GM19099 (cell line): Measurements from ENCODE around the gene GRID2.

ENCODE experiments used
- POLR2A ChIP-seq: IDR thresholded peaks from 3 replicates; pipeline ENCODE4 v1.6.1; 2011; ENCODE audit warnings: low read depth; ENCODE audit not compliant: insufficient read length; ENCODE audit errors: extremely low read depth

The GRID2 gene

DNA sequence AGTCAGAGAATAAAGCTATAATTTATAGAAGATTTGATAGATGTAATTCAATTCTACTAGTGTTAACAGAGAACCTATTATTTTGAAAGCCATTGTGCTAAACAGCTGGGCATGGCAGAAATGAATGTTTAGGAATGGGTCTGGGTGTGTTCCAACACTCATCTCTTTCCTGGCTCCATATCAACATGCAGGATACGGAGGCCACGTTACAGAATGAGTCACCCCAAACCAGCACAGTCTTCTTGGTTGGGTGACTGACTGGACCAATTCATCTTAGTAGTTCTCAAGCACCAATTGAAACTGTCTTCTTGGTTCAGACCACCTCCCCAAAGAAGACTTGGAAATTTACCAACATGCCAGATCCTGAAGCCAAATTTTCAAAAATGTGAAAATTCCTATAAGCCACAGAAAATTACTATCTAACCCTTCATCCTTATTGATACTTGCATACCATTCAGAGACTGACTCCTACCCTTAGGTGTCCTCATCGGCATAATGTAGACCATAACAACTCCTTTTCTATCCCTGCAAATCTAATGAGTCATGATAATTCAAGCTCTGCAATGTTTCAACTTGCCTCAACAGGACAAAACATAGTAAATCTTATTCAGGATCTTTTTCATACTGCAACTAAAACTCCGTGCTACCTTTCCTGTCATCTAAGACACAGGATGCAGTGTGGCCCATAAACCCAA is 1472.8 kb downstream of the GRID2 start:
- TF ChIP-seq POLR2A = no peak

DNA sequence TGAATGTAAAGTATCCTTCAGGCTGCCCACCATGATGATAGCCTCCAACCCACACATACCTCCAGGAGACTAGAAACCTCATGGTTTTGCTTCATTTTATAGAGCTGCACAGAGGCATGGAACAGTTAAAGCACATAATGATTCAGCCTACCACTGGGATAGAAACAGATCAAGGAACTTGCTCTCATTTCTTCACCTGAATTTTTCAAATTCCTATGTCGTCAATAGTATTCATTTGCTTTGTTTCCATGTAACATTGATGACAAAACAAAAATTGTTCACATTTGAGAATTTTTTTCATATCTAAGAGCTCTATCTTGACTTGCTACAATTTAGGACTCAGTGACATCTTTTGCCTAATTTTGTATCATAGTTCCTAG is 1473.3 kb downstream of the GRID2 start:
- no peak for TF ChIP-seq POLR2A

DNA sequence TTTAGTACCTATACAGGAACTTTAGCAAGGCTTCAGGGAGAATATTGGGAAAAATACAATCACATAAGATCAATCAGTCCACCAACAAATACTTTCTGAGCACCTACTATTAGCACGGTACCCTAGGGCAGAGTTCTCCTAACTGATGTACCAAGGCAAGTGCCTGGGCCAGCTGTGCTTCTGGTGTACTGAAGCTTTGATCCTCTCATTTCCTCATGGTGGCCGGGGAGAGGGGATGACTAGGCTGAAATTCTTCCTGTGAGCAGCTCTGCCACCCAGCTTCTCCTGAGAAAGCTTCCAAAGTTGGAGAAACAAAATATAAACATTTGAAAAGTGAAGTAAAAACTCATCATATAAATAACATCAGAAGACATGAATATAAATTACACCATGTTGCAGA is 1475.5 kb downstream of the GRID2 start:
- TF ChIP-seq POLR2A = no peak

DNA sequence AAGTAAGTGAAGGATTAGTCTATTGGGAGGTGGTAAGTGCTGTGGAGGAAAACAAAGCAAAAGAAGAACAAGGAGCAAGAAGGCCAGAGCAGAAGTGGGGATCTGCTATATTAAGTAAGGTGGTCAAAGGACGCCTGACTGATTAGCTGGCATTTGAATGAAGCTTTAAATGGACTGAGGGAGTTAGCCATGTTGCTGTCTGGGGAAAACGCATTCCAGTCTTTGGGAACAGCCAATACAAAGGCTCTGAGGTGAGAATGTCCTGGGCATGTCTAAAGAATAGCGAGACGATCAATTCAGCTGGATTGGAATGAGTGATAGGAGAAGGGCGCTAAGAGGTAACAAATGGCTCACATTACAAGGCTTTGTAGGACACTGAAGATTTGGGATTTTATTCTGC is 1476.3 kb downstream of the GRID2 start:
- no peak for TF ChIP-seq POLR2A

DNA sequence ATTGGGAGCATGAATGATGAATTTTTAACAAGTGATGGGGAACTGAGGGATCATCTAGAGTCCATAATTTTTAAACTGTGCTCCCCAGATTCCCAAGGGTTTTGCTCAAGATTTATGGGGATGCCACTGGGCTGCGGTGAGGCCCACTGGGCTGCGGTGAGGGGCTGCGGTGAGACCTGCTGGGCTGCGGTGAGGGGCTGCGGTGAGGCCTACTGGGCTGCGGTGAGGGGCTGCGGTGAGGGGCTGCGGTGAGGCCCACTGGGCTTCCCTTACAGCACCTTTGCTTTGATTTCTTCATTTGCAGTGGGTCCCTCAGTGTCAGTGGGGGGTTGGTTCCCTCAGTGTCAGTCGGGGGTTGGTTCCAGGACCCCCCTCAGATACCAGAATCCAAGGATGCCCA is 1477.4 kb downstream of the GRID2 start:
- TF ChIP-seq POLR2A = no peak

DNA sequence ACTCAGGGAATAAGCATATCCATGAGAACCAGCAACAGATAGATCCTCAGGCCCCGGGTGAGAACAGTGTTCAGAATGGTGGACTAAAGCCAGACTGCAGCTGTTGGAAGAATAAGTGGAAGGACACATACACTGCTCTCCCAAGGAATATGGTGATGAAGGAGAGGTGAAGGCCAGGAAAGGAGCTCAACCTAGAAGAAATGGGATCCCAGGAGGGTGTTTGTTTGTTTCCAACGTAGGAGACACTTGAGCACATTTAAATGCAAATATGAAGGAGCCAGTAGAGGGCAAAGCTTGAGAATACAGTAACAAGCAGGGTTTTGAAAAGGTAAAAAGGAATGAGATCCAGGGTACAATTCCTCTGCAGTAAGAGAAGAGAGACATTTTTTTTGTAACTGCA is 1482.4 kb downstream of the GRID2 start:
- TF ChIP-seq POLR2A = no peak

DNA sequence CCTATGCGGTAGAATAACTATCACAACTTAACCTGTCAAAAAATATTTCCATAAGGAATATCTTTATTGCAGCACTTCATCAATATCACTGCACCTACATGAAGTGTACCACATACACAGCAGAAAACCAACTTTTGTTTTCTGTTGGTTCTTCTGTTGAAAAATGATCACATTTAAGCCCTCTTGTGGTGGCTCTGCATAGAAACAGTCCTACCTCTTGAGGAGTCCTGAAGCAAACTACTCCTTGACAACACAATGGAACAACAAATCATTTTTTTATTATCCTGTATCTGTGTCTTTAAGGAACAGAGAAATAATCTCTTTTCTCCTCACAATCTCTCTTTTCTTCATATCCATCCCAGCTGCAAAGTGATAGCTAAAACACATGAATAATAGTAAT is 1484.9 kb downstream of the GRID2 start:
- no peak for TF ChIP-seq POLR2A

DNA sequence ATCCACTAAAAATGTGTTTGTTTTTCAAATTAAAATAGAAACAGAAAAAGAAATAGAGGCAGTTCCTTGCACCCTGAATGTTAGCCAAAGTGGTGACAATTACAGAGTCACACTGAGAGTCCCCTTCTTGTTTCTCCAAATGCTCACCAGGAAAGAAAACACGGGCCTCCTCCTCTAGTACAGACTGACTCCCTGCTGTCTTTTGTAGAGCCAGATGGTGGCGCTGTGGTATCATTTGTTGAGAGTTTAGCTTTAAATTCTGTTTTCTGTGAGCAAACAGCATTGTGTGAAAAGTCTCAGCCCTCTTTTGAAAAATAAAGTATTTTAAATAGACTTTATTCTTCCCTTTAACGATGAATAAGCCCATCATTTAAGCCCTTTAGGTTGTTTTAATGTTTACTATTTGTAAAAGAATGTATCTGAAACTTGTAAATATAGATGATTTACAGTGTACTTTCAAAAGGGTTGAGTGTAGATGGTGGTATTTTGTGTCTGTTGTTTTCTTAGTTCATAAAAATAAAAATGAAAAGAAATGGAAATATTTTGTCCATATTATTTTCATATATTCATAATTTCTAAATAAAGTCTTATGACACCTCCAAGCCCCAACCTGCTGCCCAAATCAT is 1487.9 kb downstream of the GRID2 start:
- no peak for TF ChIP-seq POLR2A

DNA sequence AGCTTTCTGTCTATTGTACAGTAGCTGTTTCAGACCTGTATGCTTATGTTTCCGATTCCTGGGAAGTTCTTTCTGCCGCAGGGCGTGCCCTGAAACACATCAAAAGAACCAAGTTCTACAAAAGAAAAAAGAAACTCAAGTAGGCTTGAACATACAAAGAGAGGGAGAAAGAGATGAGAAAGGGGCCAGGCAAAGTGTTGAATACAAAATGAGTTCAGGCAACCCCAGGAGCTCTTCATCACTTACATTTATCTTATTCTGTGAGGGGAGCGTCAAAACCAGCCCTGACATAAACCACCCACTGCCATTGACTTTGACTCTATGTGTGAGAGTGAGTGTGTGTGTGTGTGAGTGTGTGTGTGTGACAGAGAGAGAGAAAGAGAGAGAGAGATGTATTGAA is 1498.3 kb downstream of the GRID2 start:
- no peak for TF ChIP-seq POLR2A

DNA sequence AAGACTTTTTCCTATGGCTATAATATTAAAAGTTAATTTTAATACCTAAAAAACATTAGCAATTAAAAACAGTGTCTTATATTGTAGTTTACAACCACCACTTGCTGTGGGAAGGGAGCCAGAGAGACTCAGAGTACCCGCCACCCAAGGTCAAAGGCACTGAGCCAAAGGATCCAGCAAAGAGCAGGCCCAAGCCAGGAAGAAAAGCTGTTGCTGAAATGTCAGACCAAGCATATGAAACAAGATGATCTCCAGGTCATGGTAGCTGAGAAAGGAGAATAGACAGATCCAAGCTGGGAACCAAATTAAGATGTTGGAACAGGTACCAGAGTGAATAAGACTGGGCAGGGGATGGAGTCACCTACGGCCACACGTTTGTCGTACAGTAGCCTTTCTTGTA is 1506.0 kb downstream of the GRID2 start:
- TF ChIP-seq POLR2A = no peak

DNA sequence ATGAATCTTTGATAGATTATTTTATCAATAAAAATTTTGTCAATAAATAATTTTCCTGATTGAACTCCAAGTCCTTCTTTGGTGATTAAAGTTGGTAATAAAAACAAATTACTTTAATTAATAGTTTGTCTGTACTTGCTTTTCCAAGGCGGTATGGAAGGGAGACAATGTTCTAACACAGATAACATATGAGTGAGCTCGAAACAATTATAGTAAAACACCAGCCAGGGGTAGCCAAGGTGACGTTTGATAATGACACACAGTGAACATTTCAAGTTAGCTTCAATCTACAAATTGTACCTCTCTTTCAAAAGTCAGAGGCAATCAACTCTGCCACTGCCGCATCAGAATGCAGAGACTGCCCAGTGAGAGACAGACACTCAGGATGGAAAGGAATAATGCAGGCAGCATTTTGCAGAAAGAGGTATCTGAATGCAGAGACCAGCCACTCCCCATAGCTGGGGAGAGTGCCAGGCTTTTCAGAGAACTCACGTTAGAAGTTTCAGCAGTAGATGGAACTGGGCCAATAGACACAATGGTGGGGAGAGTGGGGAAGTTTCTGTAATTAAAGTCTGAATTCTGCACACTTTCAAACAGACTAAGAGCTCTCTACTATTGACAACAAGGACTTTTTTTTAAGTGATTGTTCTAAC is 1506.7 kb downstream of the GRID2 start:
- TF ChIP-seq POLR2A = no peak

DNA sequence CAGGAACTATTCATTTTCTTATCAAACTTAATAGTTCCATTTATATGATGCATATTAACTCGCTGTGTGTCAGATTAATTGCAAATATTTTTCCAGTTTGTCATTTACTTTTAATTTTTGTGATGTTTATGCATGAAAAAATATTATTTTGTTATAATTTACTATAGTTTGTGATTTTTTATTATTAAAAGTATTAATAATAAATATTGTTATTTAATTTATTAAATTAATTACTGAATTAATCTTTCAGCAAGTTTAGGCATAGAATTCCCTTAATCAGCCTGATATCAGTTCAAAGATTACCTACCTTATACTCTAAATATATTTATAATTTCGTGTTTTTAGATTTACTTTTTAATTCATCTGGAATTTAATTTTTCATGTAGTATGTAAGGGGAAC is 1509.3 kb downstream of the GRID2 start:
- no peak for TF ChIP-seq POLR2A

DNA sequence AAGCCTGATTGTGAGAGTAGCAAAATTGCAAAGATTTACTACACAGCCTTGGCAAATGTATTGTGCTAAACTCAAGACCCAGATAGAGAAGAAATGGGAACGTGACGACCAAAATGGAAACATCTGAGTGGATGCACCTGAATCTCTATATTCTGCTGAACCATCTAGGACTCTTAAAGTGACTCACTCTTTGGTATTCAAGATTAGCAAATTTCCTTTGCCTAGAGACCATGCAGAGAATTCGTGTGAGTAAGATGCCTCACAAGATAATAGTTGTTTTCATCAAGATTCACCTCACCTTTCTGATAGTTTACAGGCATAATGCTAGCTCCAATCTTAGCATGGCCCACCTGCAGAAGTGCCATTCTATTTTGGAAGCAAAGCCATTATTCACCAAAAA is 1510.4 kb downstream of the GRID2 start:
- no peak for TF ChIP-seq POLR2A

DNA sequence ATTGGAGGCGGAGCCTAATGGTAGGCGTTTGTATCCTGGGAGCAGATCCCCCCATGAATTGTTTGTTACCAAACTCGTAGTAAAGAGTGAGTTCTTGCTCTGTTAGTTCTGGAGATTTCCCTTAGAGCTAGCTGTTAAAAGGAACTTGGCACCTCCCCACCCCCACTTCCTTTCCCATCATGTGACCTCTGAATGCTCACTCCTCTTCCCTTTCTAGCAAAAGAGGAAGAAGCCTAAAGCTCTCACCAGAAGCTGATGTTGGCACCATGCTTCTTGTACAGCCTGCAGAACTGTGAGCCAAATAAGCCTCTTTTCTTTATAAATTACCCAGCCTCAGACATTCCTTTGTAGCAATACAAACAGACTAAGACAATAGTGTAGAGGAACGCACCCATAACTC is 1511.0 kb downstream of the GRID2 start:
- no peak for TF ChIP-seq POLR2A
